Peyer's patch (tissue), 4 donors: ENCODE measurements around the gene SCFD2.

Experiments
- POLR2A ChIP-seq, 2 donors: fragments of 450-650 bp; IDR thresholded peaks; one replicate each; pipeline ENCODE4 v1.5.1; 2017; ENCODE audit warnings: antibody characterized with exemption in 2 of 2, mild to moderate bottlenecking in 2 of 2, moderate library complexity in 2 of 2
- TF ChIP-seq, protein P1 (sequence below), 6 experiments: fragments of 450-650 bp in 4 of 6; fragments of 200-600 bp in 2 of 6; sonication (generic) in 1 of 6; IDR thresholded peaks; one replicate each; pipeline ENCODE4 v1.5.1; 2017 to 2019; ENCODE audit warnings: antibody characterized with exemption in 6 of 6, mild to moderate bottlenecking in 3 of 6, moderate library complexity in 1 of 6

DNA sequence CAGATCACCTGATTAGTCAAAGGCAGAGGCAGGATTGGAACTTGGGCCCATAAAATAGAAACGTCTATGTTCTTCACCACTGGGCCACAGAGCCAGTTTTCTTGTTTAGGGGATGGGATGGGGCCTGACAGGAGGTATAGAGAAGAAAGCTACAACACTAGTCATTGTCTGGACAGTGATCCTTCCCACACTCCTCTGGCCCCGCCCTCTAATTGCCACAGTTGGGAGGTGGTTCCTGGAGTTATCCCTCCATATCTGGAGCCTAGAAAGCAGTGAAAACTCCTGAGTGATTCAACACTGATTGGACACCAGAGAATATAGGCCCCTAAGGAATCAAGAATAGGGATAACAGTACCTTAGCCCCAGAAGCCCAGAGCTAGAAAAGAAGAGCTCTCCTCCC is 480.9 kb downstream of the SCFD2 start:
- TF ChIP-seq POLR2A (IDR thresholded peaks at IDR 0.05): no peak
- TF ChIP-seq, protein P1, sequence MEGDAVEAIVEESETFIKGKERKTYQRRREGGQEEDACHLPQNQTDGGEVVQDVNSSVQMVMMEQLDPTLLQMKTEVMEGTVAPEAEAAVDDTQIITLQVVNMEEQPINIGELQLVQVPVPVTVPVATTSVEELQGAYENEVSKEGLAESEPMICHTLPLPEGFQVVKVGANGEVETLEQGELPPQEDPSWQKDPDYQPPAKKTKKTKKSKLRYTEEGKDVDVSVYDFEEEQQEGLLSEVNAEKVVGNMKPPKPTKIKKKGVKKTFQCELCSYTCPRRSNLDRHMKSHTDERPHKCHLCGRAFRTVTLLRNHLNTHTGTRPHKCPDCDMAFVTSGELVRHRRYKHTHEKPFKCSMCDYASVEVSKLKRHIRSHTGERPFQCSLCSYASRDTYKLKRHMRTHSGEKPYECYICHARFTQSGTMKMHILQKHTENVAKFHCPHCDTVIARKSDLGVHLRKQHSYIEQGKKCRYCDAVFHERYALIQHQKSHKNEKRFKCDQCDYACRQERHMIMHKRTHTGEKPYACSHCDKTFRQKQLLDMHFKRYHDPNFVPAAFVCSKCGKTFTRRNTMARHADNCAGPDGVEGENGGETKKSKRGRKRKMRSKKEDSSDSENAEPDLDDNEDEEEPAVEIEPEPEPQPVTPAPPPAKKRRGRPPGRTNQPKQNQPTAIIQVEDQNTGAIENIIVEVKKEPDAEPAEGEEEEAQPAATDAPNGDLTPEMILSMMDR (IDR thresholded peaks at IDR 0.05): no peak
